Activated T-helper 1 cell treated with Interleukin-2 at 50 U/mL for 16 hours (primary cell): Measurements from ENCODE around the gene OPN5.

Source experiments
- DNase-seq: peaks from one replicate; pipeline ENCODE4 v3.0.0-alpha.2; 2020; ENCODE audit warnings: low read depth

OPN5 gene

DNA sequence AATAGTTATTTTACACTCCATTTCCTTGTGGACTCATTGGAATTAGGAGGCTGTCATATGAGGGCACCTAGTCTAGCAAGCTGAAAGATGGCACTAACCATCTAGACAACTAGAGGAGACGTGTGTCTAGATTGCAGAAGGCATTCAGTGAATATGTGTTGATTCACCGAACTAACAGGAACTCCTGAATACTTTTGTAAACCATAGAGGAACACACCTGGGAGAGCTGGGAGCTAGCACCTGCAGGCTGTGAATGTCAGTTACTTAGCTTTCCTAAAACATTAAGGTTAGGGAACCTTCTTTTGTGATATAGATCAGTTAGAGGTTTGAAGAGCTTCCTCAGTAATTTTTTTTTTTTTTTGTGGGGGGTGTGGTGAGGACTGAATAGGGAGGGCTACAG lies 7.7 kb downstream of the OPN5 start:
- DNase-seq: no peak

DNA sequence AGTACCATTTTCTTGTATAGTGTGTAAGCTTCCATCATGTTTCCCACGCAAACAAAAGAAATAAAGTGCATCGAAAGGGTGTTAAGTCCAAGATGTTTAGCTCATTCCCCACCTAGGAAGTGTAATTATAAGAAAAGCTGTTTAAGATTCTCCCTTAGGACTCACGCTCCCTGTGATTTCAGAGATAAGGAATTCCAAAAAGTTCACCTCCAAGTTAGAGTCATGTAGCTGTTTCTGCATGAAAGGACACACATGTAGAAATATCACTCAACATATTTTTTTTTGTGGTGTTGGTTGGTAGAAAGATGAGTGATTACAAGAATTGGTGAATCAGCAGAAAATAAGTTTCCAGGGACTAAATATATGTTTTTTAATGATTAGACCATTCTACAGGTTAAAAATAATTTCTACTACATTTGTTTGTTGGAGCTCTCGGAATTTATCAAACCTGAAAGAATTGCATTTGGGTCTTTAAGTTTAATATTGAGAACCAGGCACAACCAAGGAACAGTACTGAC lies 10.4 kb downstream of the OPN5 start:
- no peak for DNase-seq

DNA sequence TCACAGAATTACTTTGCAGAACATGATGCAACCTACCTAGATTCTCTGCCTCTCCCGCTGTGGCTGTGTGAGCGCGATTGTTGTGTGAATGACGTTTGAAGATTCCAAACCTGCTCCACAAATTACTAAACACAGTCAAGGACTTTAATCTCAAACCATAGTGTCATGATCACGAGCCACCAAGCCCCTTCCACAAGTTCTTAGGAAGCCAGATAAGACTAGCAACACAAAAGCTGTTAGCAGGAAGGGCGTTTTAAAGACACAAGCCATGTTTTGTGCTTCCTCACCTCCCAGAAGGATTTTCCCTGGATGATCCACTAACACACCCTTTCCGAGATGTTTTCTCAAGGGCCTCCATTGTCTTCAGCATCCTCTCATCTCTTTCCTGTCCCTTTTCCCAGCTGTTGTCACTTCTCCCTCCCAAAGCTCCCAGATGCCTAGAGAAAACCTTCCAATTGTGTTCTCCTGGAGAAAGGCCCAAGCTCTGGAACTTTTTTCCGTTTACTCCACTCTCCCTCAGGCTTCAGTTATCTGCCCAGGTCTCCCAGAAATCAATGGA lies 12.8 kb downstream of the OPN5 start:
- DNase-seq: no peak

DNA sequence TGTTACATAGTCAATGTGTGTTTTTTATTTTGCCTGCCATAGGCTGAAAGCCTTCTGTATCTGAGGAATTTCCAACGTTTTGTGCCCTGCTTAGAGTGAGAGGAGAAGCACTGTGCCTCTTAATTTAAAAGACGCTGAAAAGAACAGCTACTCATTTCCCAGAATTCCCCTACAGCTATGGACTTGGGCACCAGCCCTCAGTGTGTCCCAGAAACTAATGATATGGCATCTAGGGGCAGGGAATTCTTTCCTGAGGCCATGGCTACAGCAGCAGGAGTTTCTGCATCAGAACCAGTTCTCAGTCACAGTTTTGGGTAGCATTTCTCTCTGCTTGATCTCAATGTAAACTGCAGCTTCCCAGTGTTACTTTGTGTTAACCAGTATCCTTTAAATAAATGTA lies 20.2 kb downstream of the OPN5 start:
- DNase-seq: no peak

DNA sequence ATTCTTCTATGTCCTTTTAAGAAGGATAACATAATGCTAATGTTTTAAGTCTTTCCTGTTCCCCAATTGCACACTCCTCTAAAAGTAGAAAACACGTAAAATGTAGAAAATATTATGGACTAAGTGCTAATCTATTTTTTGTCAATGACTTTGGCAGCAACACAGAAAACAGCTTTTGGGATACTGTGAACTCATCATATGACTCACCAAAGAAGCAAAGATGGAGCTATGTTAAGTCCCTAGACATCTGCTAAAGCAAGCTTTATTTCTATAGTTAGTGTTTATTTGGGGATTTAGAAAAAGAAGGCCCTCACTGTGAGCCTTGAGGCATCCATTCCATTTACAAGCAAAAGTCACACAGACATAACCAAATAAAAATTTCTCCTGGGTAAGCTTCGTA lies 23.0 kb downstream of the OPN5 start:
- DNase-seq: no peak

DNA sequence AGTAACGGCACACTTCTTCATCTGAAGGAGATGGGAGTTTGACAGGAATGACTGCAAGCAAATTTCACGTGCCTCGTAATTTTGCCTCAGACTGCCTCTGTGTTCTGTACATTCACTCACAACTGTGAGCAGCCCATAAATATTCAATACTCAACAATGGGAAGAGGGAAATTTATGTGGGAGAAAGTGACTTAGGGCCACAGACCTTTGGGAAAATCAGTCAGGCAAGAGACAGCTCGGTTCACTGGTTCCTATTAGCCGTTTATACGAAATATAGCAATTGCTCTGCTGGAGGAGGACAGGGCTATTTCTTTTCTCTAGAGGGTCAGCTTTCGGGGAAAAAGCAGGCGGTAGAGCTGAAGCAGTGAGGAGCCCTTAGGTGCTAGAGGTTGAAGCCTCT lies 28.0 kb downstream of the OPN5 start:
- DNase-seq: no peak

DNA sequence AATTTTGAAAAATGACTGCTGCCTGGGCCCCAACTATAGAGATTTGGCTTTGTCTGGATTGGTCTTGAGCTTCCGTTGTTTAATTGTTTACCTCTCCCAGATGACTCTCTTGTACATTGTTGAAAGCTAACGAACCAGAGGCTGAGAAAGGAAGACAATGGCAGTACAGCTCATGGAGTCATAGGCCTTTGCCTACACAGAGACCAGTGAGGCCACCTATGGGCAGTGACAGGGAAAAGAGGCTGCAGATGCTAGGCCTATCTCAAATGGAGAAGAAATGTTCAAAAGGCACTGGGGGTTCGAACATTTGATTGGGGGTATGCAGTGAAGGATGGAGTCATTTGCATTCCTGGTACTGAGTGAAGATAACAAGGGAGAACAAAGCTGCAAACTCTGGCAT lies 29.1 kb downstream of the OPN5 start:
- no peak for DNase-seq

DNA sequence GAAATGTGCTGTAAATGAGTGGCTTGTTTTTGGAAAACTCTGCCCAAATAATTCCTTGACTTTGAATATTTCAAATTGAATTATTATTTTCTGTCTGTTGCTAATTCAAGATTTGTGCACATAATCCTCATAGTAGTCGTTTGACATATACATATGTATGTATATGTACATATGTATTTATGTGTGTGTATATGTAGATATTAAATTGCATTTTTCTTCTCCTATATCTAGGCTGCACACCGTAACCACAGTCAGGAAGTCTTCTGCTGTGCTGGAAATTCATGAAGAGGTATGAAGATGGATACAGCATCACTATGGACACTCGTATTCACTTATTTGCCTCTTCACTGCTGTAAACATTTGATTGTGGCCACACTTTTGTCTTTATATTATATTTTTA lies 29.6 kb downstream of the OPN5 start:
- DNase-seq: no peak

DNA sequence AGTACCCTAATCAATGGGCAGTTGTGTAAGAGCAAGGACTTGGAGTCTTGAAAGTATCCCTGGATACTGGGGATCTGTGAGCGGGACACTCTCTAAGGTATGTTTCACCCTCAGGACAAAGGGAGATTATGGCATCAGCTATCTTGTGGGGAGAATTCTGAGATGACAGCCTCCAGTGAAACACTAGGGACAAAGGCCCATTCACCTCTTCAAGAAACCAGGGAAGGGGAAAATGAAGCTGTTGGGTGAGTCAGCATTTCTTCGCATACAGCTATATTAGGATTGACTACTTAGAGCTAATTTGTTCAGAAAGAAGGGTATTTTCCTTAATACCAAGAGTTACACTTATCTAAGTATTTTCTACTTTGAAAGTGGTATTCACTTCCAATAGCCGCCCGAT lies 35.9 kb downstream of the OPN5 start:
- no peak for DNase-seq

DNA sequence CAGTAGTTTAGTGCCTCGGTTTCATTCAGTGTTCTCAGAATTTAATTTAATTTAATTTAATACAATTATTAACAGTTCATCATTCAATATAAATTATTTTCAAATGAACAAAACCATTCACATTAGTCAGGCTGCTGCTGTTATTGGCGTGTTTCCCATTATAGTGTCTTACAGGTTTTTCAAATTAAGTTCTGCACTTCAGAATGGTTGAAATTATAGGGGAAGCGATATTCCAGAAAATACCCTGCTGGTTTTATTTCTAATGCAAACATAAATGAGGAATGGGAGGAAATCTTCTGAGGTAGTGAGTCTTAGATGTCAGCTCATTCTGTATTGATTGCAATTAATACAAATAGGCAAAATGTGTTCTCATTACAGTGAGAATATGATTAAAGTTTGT lies 37.6 kb downstream of the OPN5 start:
- DNase-seq: no peak

DNA sequence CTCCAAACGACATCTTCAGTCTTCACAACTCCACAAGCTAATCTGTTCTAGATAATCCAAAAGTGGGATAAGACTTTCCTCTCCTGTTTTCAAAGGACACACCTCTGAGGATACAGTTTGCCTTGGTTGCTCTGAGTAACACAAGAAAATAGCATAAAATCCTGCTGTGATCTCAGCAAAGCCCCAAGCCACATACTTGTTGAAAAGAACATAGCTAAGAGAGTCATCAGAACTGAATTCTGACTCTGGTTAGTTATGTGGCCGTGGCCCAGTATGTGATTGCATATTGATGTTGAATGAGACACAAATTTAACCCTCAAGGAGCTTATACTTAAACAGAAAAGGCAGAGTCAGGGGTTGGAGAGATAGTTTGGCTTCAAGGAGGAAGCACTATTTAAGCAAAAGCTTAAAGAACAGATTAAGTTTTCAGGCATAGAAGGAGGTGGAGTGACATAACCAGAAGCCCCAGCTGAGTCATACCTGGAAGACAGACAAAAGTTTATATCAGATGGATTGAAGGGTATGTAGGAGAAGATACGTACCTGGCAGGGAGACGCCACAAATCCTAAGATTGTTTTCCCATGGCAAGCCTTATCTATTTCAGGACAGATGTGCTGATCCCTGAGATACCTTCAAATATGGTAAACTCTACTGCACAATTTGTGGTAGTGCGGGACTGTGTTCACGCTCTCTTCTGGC lies 41.2 kb downstream of the OPN5 start:
- DNase-seq: no peak

DNA sequence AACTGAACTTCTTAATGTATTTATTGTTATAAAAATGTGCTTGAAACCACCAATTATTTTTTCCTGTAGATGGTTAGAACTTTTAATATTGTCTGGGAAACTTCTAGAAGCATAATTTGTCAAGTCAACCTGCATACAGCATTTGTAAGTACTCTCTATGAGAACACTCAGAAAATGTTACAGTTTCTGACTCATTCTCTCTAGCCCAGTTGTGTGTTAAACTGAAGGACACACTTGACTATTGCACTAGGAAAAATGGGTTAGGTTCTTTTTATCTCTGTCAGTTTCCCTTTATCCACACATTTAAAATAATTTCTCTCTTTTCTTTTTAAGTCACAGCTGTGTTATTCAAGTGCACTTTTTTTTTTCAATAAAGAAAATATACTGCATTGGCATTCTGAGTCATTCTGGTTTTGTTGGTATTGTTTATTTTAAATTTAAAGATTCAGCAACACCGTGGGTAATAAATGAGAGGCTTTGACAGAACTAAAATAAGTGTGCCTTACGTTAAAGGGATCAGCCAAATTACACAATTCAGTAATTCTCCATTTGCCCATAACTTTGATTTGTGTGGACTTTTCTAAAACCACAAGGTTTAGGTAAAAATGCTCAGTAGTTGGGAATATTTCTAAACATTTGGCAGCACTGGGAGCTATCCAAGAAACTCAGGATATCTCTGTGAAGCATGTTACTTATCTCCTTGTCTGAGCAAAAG lies 50.7 kb downstream of the OPN5 start:
- DNase-seq: no peak

DNA sequence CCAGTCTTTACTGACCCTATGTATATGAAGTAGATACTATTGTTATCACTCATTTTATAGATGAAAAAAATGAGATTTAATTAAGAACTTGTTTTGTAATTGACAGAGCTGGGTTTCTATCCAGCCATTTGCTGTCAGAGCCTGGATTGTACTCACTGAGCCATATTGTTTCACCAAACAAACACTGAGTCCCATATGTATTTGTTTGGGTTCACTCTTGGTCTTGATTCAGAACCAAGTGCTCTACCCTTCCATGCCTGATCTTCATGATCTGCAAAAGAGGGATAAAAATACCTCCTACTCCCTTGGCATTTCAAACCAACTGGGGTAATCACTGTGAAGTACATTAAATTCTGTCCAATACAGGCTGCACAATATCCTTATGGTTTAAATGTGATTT lies 52.4 kb downstream of the OPN5 start:
- no peak for DNase-seq

DNA sequence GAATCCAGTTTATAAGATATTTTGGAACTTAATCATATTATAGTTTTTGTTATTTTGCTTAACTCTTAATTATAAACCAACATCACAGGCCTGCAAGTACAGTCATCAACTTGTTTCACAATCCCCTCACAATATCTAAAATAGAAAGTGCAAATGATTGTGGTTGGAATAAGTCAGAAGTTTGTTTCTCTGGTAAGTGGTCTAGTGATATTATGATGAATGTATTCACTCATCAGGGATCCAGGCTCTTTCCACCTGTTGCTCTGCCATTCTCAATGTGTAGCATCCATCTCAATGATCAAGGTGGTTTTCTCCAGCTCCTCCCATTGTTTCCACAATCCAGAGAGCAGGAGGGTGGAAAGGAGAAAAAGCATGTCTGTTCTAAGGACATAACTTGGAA lies 54.2 kb downstream of the OPN5 start:
- no peak for DNase-seq

DNA sequence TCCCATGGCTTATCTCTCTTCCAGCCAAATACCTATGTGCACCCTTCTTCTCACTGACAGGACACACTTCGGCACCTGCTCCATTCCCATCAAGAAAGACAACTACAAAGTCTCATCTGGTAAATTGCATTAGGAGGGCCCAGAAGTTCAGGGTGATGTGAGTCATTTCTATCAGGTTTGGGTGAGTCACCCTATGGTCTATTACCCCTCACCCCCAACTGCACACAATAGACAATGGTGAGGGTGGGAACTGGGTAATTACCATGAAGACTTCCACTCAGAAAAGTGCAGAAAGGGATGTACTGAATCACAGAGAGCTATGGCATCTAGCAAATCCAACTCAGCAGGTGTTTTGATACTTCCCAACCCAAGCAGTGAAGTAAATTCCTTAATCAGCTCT lies 54.8 kb downstream of the OPN5 start:
- no peak for DNase-seq

DNA sequence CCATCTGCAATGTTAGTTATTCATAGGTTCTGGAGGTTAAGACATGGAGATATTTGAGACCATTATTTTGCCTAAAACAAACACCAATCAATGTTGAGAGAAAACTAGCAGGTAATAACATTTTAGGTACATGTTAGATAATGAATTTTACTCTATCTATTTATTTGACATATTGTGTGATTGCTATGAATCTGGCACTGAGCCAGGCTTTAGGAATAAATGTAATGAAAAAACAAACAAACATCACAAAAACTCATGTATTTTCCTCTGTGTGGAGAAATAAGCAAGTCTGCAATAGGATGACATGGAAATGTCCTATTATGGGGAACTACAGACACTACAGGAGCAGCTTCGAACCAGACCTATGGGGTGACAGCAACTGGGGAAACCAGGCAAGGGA lies 57.8 kb downstream of the OPN5 start:
- no peak for DNase-seq

DNA sequence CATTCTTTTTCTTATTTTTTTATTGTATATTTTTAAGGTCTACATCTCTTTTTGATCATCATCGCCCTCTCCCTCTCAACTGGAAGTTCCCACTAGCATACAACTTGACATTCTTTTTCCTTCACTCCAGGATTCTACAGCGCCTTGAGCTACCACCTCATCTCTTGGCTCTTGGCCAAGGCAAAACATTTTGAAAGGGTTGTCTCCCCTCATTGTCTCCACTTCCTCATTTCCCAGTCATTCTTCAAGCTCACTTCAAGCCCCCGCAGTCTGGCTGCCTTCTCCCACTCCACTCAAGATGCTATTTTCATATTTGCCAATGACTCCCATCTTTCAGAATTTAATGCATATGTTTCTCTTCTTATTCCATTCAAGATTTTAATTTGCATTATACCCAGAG lies 63.0 kb downstream of the OPN5 start:
- DNase-seq: no peak

DNA sequence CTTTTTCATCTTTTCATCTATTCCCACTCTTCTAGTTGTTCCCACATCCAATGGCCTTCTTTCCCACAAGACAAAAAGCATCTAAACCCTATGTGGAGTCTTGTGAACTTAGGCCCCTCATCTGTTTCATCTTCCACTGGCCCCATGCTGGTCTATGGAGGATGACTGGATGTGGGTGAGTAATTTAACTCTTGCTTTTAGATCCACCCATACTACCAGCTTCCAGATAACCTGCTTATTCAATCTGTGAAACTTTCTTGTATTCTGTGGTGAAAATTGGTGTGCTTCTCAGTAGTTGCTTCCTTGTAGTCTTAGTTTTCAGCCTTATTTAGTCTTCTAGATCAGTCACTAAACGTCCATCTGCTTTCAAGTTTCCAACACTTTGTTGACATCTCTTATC lies 64.9 kb downstream of the OPN5 start:
- no peak for DNase-seq

DNA sequence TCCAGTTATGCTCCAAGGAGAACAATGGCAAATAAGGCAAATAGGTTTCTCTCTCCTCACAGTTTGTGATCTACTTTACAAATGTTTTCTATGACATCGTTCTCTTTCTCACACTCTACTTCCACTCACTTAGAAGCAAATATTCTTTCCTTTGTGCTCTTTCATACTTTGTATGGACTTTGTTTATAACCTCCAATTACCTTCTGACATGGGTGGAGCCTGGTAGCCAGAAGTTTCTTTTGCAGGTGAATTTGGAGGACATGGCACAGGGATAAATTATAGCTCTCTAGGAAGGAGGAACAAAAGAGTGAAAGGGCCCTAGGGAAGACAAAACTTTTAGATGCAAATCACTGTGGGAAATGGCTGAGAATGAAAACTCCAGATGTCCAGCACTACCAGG lies 69.3 kb downstream of the OPN5 start:
- no peak for DNase-seq

DNA sequence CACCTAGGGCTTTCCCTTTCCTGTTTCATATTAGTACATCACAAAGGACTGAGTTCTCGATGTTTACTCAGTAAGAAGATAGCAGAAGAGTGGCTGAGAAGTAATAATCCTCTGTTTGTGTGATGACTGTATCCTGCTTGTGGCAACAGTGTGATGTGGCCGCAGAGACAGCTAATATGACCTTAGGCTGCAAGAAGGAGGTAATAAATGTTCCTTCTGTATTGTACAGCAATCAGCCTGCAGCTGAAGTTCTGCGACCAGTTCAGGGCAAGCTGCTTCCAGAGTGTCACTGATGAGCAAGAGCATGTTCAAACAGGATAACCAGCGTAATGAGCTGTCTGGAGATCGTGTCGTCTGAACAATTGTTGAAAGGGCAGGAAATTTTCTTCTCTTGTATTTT lies 70.9 kb downstream of the OPN5 start:
- DNase-seq: no peak

DNA sequence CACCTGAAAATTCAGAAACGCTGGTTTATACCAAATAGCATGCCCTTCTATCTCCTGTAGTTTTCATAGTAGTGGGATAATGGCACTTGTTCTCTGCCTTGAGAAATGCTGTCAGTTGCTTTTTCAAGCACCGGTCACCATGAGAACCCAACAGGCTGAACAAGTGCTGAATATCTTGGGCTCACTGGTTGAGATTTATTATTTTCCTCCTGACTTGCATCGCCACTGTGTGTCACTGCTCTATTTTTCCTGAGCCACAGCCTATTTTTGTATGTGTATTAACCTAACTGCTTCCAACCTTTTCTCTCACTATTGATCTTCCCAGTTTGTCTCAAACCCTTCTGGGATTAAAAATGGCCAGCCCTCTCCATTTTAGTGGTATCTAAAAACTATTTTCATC lies 71.9 kb downstream of the OPN5 start:
- DNase-seq: no peak

DNA sequence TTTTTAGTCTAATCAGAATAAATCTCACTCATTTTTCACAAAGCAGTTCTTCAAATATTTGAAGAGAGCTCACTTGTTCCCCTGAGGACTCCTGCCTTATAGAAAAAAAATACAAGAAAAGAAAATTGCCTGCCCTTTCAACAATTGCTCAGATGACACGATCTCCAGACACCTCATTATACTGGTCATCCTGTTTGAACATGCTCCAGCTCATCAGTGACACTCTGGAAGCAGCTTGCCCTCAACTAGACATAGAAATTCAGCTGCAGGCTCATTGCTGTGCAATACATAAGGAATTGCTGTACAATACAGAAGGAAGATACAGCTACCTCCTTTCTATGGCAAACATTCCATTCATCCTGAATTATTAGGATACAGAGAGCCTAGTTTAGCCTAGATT lies 73.1 kb downstream of the OPN5 start:
- DNase-seq: no peak

DNA sequence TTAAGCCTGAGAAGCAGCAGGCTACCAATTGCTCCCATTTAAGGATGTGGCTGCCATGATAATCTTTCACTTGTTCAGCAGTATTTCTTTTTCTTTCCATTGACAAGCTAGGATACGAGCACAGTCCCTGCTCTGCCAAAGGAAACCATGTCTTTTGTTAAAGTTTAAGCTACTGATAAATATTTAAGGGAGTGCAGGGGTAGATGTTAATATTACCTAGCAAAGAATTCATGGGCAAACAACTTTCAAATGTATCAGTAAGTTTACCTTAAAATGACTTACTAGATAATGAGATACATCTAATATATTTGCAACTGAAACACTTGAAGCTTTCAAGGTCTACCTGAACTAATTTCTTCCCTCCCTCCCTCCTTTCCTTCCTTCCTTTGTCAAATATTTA lies 77.3 kb downstream of the OPN5 start:
- no peak for DNase-seq

DNA sequence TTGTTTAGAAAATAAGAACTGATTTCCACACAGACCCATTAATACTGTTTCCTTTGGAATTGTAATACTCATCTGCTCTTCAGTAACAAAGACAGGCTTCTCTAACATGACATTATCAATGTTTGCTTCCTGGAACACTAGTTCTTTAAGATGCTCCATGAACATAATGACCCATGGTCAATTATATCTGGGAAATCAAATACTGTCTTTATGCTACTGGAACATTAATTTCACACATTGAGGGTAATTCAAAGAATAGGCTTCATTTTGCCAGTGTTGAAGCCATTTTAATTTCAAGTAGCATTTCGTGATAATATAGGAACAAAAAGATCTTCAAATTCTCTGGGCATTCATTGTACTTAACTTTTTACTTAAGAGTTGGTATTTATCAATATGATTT lies 80.9 kb downstream of the OPN5 start:
- no peak for DNase-seq
